Subcutaneous adipose tissue (tissue), 4 donors: ENCODE results near the gene TNPO2. TPM values are rescaled to one million over a fixed set of nuclear protein-coding genes. Genes with fewer than 3 reads are reported as not detected.

Experiments
- total RNA-seq, 4 donors: library from RNA; depleted of rRNA; stranded (reverse); fragments of >200 nt; gene quantifications; one replicate each; pipeline ENCODE4 v1.1.0, GENCODE V29; 2016
- TF ChIP-seq, protein P1 (sequence below): fragments of 450-650 bp; IDR thresholded peaks from one replicate; pipeline ENCODE4 v1.5.1; 2016; ENCODE audit warnings: low read depth, mild to moderate bottlenecking, control low read depth, antibody characterized with exemption, moderate library complexity

Gene TNPO2
- total RNA-seq, 4 donors from 2014 or later, result 42.6 to 66.3 (median 61.3) TPM

DNA sequence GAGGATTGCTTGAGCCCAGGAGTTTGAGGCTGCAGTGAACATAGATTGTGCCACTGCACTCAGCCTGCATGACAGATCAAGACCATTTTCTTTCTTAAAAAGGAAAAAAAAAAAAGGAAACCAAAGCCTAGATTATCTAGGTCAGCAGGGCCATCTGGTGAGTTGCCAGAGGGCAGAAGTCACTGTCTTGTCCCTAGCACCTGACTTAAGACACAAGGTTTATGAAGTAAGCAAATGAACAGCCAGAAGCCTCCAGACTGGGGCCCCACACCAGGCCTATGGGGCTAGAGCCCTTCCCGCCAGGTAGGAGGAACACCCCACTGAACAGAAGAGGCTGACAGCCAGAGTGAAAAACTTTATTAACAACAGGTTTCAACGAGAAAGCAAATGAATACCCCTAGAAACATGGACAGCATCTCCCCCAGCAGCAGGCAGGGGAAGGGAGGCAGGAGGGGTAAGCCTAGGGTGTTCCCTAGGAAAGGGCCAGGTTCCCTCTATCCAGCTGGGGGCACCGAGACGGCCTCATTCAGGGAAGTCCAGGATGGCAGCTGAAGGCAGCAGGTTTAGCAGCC lies 55.9 kb downstream of the TNPO2 start:
- TF ChIP-seq, protein P1, sequence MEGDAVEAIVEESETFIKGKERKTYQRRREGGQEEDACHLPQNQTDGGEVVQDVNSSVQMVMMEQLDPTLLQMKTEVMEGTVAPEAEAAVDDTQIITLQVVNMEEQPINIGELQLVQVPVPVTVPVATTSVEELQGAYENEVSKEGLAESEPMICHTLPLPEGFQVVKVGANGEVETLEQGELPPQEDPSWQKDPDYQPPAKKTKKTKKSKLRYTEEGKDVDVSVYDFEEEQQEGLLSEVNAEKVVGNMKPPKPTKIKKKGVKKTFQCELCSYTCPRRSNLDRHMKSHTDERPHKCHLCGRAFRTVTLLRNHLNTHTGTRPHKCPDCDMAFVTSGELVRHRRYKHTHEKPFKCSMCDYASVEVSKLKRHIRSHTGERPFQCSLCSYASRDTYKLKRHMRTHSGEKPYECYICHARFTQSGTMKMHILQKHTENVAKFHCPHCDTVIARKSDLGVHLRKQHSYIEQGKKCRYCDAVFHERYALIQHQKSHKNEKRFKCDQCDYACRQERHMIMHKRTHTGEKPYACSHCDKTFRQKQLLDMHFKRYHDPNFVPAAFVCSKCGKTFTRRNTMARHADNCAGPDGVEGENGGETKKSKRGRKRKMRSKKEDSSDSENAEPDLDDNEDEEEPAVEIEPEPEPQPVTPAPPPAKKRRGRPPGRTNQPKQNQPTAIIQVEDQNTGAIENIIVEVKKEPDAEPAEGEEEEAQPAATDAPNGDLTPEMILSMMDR, result no peak

- TF ChIP-seq, protein P1, result no peak
Observed at GRCh38 chr19:12666265-12667048, 57.3 kb downstream of the TNPO2 start, which contains the start of the genes MAN2B1 and WDR83. MAN2B1 (minus strand) TSS chr19:12666742; CDS start chr19:12666701, 41 bp downstream. WDR83 (plus strand) TSS chr19:12666807; CDS start chr19:12669791, 2,984 bp downstream.

- TF ChIP-seq, protein P1, result no peak
Observed at GRCh38 chr19:12665671-12666264, 58.0 kb downstream of the TNPO2 start.

DNA sequence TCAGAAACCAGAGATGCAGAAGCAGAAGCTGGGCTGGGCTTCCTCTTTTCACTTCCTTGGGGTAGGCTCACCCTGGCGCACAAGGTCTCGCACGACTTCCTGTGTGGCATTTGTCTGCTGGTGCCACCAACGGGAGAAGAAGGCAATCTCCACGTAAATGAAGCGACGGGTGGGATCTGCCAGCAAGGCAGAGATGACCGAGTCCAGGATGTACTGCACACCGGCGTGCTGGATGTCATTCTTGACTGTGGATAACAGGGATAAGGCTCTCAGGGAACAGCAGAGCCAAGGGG lies 58.5 kb downstream of the TNPO2 start:
- TF ChIP-seq, protein P1, result no peak

GRCh38 chr19:12664406-12665280 lies 59.1 kb downstream of the TNPO2 start:
- TF ChIP-seq, protein P1, result no peak

- TF ChIP-seq, protein P1, result no peak
Observed at GRCh38 chr19:12660980-12661379, 62.8 kb downstream of the TNPO2 start.
